ENCODE measurements around the gene ETHE1.

- TF ChIP-seq CTCF (IDR thresholded peaks at IDR 0.05) (peak; percentile 91), ZFX (IDR thresholded peaks at IDR 0.05; ENCODE audit: borderline replicate concordance) (no peak)
Observed at GRCh38 chr19:43519436-43520088, 7.4 kb downstream of the ETHE1 start.

Measured in 22Rv1 (cell line).